Stimulated activated CD8-positive, alpha-beta memory T cell treated with anti-CD3 and anti-CD28 coated beads, Interleukin-12 subunit alpha, Interleukin-12 subunit beta, amount 100 ng/mL, for 4 hours (primary cell): Measurements from ENCODE around the gene LANCL3.
"Not testable (repeated sequence)": the region's sequence is repeated elsewhere in the genome, so short reads cannot be mapped to it uniquely, and the experiment has no call there.

Source experiments
- DNase-seq: peaks from one replicate; pipeline ENCODE4 v3.0.0-alpha.2; 2020; ENCODE audit warnings: low read depth

LANCL3 gene

GRCh38 chrX:37571426-37572107 is at the start of gene LANCL3:
TSS of gene LANCL3 (plus strand) at chrX:37571661. CDS start at chrX:37571871, 210 bp downstream.
- not testable (repeated sequence) for DNase-seq

GRCh38 chrX:37523673-37524072 is 47.8 kb upstream of the LANCL3 start:
- DNase-seq, result not testable (repeated sequence)

GRCh38 chrX:37541991-37542390 is 29.5 kb upstream of the LANCL3 start:
- DNase-seq, result no peak

- no peak for DNase-seq
These were observed 28.7 kb upstream of the LANCL3 start for GRCh38 chrX:37542791-37543190.

- no peak for DNase-seq
These were observed 28.1 kb upstream of the LANCL3 start for GRCh38 chrX:37543324-37543723.

GRCh38 chrX:37544531-37544930 is 26.9 kb upstream of the LANCL3 start:
- not testable (repeated sequence) for DNase-seq

GRCh38 chrX:37545066-37545465 is 26.4 kb upstream of the LANCL3 start:
- DNase-seq, result no peak

DNA sequence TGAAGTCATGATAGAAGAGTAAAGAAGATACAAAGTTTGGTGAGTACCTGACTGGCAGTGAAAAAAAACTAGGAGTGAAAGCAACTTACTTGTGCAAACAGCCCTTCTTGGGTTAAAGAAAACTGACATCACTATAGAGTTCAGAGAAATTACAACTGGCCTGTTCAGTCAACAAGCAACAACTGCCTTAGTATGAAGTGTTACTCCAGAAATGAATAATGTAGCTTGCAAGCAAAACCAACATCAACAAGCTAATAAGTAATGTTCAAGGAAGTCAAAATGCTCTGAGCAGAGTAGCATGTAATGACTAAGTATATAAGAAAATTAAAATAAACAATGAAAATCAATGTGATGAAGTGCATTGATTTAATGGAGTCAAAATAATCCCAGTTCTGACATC is 21.8 kb upstream of the LANCL3 start:
- not testable (repeated sequence) for DNase-seq

DNA sequence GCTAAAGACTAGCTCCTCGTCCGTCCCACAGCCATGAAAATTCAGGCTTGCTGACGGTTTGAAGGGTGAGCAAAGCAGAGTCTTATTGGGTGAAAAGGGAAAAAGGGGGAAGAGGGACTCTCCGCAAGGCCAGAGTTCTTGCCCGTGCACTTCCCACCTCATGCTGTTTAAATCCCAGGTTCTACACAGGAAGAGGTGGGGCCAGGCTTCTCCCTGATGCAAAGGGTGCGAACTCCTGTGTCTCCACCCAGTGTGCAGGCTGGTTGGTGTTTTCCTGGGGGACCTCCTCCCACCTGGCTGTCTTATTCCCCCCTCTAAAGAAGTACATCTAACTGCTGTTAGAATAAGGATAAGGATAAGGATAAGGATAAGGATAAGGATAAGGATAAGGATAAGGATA is 18.0 kb upstream of the LANCL3 start:
- DNase-seq, result no peak

DNA sequence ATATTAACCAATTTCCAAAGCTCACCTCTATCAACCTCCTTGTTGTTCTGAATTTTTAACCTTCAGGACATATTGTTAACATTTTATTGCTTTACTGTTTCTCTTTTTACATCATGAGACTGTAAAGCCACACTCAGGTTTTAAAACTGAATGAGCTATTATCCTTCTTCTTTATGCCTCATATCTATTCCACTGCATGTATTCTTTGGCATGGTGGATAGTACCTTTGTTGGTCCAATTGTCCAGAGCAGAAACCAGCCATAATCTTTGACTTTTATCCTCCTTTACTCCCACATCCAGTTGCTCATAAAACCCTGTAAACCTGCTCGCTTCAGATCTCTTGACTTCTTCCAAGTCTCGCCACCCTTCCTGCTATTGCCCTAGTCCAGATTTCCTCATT is 6.2 kb upstream of the LANCL3 start:
- DNase-seq, result not testable (repeated sequence)

DNA sequence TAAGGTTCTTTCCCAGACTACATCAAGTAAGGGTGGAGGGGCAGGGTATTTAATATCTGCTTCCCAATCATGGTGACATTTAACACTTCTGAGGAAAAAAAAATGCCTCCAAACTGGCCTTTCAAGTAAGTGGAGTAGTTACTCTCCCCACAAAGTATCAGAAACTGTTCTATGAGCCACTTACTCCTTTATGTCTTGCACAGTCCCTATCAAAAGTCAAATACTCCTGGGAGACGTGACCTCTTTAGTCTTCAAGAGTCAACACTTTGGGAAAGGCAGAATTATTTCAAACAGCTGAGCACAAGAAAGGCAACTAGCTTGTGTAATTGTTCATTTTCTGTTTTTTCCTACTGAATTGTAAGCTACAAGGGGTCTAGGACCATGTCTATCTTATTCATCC is 1.1 kb upstream of the LANCL3 start:
- DNase-seq, result not testable (repeated sequence)

- DNase-seq, result not testable (repeated sequence)
These were observed 687 bp downstream of the LANCL3 start for GRCh38 chrX:37572108-37572587.

GRCh38 chrX:37573121-37573520 is 1.7 kb downstream of the LANCL3 start:
- DNase-seq, result not testable (repeated sequence)

GRCh38 chrX:37578045-37578444 is 6.6 kb downstream of the LANCL3 start:
- DNase-seq, result no peak

- DNase-seq, result no peak
These were observed 8.6 kb downstream of the LANCL3 start for GRCh38 chrX:37580080-37580479.

DNA sequence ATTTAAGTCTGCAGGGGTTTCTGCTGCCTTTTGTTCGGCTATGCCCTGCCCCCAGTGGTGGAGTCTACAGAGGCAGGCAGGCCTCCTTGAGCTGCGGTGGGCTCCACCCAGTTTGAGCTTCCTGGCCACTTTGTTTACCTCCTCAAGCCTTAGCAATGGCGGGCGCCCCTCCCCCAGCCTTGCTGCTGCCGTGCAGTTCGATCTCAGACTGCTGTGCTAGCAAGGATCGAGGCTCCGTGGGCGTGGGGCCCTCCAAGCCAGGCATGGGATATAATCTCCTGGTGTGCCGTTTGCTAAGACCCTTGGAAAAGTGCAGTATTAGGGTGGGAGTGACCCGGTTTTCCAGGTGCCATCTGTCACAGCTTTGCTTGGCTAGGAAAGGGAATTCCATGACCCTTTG is 15.9 kb downstream of the LANCL3 start:
- DNase-seq, result not testable (repeated sequence)

DNA sequence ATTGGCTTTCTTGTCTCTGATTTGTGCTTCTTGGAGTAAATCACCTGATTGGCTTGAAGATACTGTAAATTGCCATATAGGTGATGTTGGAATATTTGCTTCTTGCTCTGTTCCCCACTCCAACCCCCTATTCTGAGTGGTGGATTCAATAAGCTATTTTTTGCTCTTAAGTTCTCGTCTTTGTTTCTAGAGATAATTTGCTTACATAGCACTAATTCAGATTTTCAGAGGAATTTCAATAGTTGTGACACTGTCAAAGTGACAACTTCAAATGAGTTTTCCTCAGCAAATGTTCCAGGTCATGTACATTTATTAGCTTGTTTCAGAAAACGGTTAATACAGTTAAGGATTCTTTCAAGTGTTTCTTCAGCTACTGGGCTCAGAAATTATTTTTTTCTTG is 18.6 kb downstream of the LANCL3 start:
- DNase-seq, result no peak

- no peak for DNase-seq
These were observed 23.4 kb downstream of the LANCL3 start for GRCh38 chrX:37594755-37595382.

DNA sequence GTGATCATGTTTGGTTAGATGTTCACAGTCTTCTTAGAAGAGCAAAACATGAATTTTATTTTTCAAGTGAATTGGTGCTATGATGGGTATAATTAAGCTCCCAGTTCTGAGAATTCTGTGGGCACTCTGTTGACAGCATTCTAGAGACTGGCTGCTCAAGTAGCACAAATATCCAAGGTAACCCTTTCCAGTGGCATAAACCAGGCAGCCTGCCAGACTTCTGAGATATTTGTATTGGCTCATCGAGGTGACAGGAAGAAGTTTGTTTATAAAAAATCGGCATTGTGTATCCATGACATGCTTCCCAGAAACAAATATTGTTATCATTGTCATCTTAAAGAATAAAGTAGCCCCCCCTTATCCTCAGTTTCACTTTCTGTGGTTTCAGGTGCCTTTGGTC is 28.3 kb downstream of the LANCL3 start:
- no peak for DNase-seq

DNA sequence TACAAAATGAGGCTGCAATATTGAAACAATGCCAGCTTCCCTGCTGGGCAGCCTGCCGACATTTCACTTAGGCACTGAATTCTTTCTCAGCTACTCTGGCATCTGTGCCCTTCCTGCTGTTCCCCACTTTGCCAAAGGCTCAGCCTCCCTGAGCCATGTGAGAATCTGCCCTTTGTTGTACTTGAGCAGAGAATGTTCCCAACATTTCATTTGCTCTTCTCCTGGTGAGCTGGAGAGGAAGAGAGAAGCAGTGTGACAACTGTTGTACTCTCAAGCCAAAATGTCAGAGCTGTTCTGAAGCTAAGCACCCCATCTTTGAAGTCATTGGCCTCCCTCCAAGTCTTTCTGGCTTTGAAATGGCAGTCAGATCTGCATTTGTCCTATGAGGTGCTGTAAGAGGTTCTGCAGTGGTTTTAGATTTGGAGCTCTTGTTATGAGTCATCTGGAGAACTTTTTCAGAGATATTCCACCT is 32.5 kb downstream of the LANCL3 start:
- no peak for DNase-seq

GRCh38 chrX:37607243-37607642 is 35.8 kb downstream of the LANCL3 start:
- DNase-seq, result no peak

DNA sequence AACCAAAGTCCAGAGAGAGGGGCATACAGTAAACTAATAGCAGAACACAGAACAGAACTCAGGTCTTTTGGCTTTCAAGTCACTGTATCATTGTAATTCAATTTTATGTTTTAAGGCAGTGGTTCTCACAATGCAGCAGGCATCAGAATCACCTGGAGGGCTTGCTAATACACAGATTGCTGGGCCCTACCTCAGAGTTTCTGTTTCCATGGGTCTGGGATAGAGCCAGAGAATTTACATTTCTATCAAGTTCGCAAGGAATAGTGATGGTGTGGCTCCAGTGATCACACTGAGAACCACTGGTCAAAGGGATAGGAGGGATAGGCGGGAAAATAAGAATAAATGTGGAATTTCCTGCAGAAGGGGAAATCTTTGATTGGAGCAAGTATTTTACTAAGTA is 36.7 kb downstream of the LANCL3 start:
- no peak for DNase-seq

DNA sequence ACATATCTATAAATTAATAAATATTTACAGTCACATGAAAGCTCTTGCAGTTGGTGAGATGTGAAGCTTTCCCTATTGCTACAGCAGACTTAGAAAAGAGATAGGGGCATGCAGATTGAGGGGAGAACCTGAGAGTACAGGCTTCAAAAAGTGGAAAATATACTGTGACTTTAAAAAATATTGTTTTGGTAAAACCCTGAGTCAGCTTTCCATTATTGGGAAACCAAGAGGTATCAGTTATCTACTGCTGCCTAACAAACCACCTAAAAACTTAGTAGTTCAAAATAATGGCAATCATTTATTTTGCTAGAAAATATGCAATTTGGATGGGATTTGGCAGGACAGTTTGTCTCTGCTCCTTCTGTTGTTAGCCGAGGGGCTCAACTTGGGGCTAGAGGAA is 38.3 kb downstream of the LANCL3 start:
- DNase-seq, result no peak

DNA sequence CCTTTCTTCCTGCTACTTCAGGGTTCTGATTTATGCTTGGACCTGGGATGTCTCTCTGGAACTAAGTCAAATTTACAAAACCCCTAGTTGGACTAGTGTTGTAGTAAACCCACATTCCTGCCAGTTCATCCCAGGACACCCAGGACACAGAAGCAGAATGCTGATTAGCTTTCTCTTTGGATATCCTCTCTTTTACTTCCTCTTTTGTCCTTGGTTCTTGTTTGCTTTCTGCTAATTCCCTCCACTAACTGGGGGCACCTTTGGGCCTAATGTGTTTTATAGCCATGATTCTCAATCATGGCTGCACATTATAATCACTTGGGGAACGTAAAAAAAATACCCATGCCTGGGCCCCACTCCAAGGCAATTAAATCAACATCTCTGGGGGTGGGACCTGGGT is 42.5 kb downstream of the LANCL3 start:
- DNase-seq, result no peak
